Measurements from ENCODE around the gene HIPK1.
"Not testable (repeated sequence)": the region's sequence is repeated elsewhere in the genome, so short reads cannot be mapped to it uniquely, and the experiment has no call there.

The HIPK1 gene

GRCh38 chr1:113943028-113943811 lies 14.1 kb downstream of the HIPK1 start:
- TF ChIP-seq, protein P1, sequence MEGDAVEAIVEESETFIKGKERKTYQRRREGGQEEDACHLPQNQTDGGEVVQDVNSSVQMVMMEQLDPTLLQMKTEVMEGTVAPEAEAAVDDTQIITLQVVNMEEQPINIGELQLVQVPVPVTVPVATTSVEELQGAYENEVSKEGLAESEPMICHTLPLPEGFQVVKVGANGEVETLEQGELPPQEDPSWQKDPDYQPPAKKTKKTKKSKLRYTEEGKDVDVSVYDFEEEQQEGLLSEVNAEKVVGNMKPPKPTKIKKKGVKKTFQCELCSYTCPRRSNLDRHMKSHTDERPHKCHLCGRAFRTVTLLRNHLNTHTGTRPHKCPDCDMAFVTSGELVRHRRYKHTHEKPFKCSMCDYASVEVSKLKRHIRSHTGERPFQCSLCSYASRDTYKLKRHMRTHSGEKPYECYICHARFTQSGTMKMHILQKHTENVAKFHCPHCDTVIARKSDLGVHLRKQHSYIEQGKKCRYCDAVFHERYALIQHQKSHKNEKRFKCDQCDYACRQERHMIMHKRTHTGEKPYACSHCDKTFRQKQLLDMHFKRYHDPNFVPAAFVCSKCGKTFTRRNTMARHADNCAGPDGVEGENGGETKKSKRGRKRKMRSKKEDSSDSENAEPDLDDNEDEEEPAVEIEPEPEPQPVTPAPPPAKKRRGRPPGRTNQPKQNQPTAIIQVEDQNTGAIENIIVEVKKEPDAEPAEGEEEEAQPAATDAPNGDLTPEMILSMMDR (IDR thresholded peaks at IDR 0.05; ENCODE audit: low read depth, low read length), result no peak
- H3K4me3 ChIP-seq (replicated peaks in 1 of 2; ENCODE audit: low read depth in 2 of 2, low read length in 2 of 2), result no peak overlapping the region
- peak; percentile 59 to 83 for DNase-seq (ENCODE audit: low read depth in 2 of 2)

- no peak for DNase-seq (ENCODE audit: low read depth in 2 of 2)
- TF ChIP-seq, protein P1 (IDR thresholded peaks at IDR 0.05; ENCODE audit: low read depth, low read length), result no peak
- no peak overlapping the region for H3K4me3 ChIP-seq (replicated peaks in 1 of 2; ENCODE audit: low read depth in 2 of 2, low read length in 2 of 2)
Measured at GRCh38 chr1:113945329-113945728, 16.2 kb downstream of the HIPK1 start.

DNA sequence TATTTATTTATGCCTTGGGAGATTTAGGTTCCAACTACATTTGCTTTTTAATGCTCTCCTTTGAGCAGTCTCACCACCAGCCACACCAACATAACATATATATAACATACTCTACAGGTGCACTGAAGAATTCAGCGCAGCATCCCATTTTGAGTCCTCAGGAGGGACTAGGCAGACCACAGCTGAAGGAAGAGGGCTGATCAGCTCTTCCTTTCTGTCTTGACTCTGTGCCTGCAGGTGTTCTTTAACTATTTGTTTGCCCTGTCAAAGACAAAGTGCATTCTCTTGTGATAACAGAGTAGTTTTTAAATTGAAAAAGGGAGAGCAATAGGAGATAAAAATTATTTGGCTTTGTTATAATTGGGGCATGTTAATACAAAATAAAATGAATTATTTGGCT lies 17.0 kb downstream of the HIPK1 start:
- no peak overlapping the region for H3K4me3 ChIP-seq (replicated peaks in 1 of 2; ENCODE audit: low read depth in 2 of 2, low read length in 2 of 2)
- no peak for DNase-seq (ENCODE audit: low read depth in 2 of 2)
- TF ChIP-seq, protein P1 (IDR thresholded peaks at IDR 0.05; ENCODE audit: low read depth, low read length), result no peak

DNA sequence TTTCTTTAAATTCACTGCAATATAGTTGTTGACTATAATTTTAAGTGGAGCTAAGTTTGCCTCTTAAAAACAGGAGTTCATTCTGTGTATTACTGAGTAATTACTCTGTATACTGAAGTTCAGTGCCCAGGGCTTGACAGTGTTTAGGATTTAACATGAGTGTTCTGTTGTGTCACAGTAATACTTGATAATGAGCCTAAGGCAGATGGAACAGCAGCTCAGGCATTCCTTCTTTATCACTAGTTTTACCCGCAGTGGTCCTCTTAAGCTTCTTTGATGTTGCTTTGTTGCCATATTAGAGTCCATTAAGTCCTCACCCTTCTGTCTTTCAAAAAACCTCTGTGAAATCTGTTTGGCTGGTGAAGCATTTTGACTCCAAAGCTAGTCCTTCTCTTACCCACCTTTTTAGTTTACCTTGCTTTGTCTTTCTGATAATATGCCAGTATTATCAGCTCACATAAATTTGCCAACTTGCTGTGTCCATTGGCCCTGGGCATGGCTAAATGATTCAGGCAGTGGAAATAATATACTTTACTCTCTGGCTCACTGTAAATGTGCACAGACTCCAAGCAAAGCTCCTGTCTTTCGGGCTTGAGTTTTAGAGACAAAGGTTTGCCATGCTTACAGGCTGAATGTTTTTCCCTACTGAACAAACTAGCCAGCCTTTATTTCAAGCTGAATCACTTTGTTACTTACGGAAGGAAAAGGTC lies 17.7 kb downstream of the HIPK1 start:
- TF ChIP-seq, protein P1 (IDR thresholded peaks at IDR 0.05; ENCODE audit: low read depth, low read length), result no peak
- peak in 1 of 2 donors; percentile 23 for DNase-seq (ENCODE audit: low read depth in 2 of 2)
- H3K4me3 ChIP-seq (replicated peaks in 1 of 2; ENCODE audit: low read depth in 2 of 2, low read length in 2 of 2), result no peak overlapping the region

DNA sequence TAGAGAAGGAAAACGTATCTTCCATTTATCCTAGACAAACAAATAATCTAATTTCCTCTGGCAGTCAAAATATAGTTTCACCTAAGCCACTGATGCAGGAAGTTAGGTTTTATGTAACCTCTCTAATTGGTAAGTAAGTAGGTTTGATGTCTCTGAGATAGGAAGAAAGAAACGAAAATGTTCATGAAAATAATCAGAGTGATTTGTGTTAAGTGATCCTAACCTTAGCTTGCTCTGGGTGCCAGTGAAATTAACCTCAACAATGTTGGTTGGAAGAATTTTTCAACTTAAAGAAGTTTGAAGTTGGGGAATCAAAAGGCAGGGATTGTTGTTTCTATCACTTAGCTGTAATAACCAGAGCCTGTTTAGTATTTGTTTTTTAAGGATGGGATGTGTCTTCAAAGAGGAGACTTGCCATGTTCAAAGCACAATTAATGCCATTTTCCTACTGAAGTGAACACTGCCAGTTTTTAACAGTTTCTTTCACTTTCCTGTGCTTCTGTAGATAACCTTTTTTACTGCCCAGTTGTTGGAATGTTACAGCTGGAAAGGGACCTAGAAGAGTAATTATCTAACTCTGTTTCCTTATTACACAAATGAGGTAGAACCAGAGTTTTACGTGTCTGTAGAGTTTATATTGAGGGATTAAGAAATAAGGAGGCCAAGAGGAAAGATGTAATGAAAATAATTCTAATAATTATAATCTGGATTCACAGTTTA lies 18.4 kb downstream of the HIPK1 start:
- TF ChIP-seq, protein P1 (IDR thresholded peaks at IDR 0.05; ENCODE audit: low read depth, low read length), result no peak
- no peak overlapping the region for H3K4me3 ChIP-seq (replicated peaks in 1 of 2; ENCODE audit: low read depth in 2 of 2, low read length in 2 of 2)
- DNase-seq (ENCODE audit: low read depth in 2 of 2), result peak in 1 of 2 donors; percentile 22

- not testable (repeated sequence) for H3K4me3 ChIP-seq (replicated peaks in 1 of 2; ENCODE audit: low read depth in 2 of 2, low read length in 2 of 2)
Measured at GRCh38 chr1:113948151-113948550, 19.0 kb downstream of the HIPK1 start.

DNA sequence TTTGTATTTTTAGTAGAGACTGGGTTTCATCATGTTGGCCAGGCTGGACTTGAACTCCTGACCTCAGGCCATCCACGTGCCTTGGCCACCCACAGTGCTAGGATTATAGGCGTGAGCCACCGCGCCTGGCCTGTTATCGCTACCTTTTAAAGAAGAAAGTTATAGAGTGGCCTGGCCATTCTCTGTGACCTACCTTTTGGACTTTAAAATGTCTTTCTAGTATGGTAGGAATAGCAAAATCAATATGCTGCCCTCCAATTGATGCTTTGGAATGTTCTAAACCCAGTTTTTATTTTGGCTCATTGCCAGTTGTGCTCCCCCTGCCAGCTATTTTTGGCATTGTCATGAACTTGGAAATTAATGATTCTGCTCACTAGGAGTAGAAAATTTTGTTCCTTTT lies 19.9 kb downstream of the HIPK1 start:
- TF ChIP-seq, protein P1 (IDR thresholded peaks at IDR 0.05; ENCODE audit: low read depth, low read length), result peak; percentile 35
- peak in 1 of 2 donors; percentile 13 for DNase-seq (ENCODE audit: low read depth in 2 of 2)
- no peak overlapping the region for H3K4me3 ChIP-seq (replicated peaks in 1 of 2; ENCODE audit: low read depth in 2 of 2, low read length in 2 of 2)

More at GRCh38 chr1:113948151-113948550, 19.0 kb downstream of the HIPK1 start:
- DNase-seq (ENCODE audit: low read depth in 2 of 2), result not testable (repeated sequence)

All from cardiac fibroblast (primary cell).